ENCODE results near the gene ZNF785. TPM values are rescaled to one million over a fixed set of nuclear protein-coding genes. Genes with fewer than 3 reads are reported as not detected.
A peak's percentile ranks its signal among the peaks of the same experiment; 100 is the strongest.

ZNF785 gene
- total and polyA plus RNA-seq, 2 of the 13 experiments (the other 11 are each of a cell fraction or from before 2014, with no cell fraction given), result 0.01 TPM; not detected in 1

- TF ChIP-seq ZMAT5 (CRISPR knock-in tag; IDR thresholded peaks at IDR 0.05; ENCODE audit: borderline replicate concordance, low read depth), result no peak
- 0 out of 2 replicates have a peak, but pooled peaks have one; percentile 27 for TF ChIP-seq PATZ1 (CRISPR knock-in tag; IDR thresholded peaks at IDR 0.05)
- no peak for TF ChIP-seq FOXO1 (CRISPR knock-in tag; IDR thresholded peaks at IDR 0.05)
- peak; percentile 47 for TF ChIP-seq SKI (IDR thresholded peaks at IDR 0.05; ENCODE audit: partially characterized antibody)
- no peak for TF ChIP-seq ZNF484 (CRISPR knock-in tag; IDR thresholded peaks at IDR 0.05; ENCODE audit: borderline replicate concordance, low read depth)
- no peak for TF ChIP-seq MZF1 (CRISPR knock-in tag; IDR thresholded peaks at IDR 0.05; ENCODE audit: borderline replicate concordance)
- peak; percentile 98 for TF ChIP-seq BRD4 (CRISPR knock-in tag; IDR thresholded peaks at IDR 0.05)
- peak; percentile 94; the same call in 1 of the 2 replicates for TF ChIP-seq SMAD9 (CRISPR knock-in tag; IDR thresholded peaks at IDR 0.05)
- TF ChIP-seq ZNF10 (CRISPR knock-in tag; IDR thresholded peaks at IDR 0.05; ENCODE audit: borderline replicate concordance, low read depth), result no peak
- peak; percentile 92 for TF ChIP-seq ZNF792 (CRISPR knock-in tag; IDR thresholded peaks at IDR 0.05)
- peak in 1 of 2 experiments; percentile 69; a peak in 2 of 4 replicates for TF ChIP-seq ATF4 (CRISPR knock-in tag; IDR thresholded peaks at IDR 0.05)
- peak; percentile 48; the same call in 1 of the 2 replicates for TF ChIP-seq KLF12 (CRISPR knock-in tag; IDR thresholded peaks at IDR 0.05; ENCODE audit: borderline replicate concordance)
- no peak for TF ChIP-seq SMARCE1 (IDR thresholded peaks at IDR 0.05; ENCODE audit: borderline replicate concordance)
- TF ChIP-seq WIZ (CRISPR knock-in tag; IDR thresholded peaks at IDR 0.05), result peak; percentile 93
- TF ChIP-seq ZNF44 (CRISPR knock-in tag; IDR thresholded peaks at IDR 0.05), result peak; percentile 93
- peak; percentile 89 for TF ChIP-seq ZNF614 (CRISPR knock-in tag; IDR thresholded peaks at IDR 0.05; ENCODE audit: borderline replicate concordance)
- peak; percentile 97; the same call in 1 of the 2 replicates for TF ChIP-seq ZNF776 (CRISPR knock-in tag; IDR thresholded peaks at IDR 0.05)
- 0 out of 2 replicates have a peak, but pooled peaks have one; percentile 81 for TF ChIP-seq ZBTB4 (CRISPR knock-in tag; IDR thresholded peaks at IDR 0.05; ENCODE audit: borderline replicate concordance)
- peak; percentile 96 for TF ChIP-seq E2F5 (CRISPR knock-in tag; conservative IDR thresholded peaks at IDR 0.05)
- TF ChIP-seq ZNF17 (CRISPR knock-in tag; IDR thresholded peaks at IDR 0.05), result peak; percentile 97
- TF ChIP-seq ZBTB42 (CRISPR knock-in tag; IDR thresholded peaks at IDR 0.05), result 0 out of 2 replicates have a peak, but pooled peaks have one; percentile 60
These were observed 24.7 kb upstream of the ZNF785 start, which contains the start of gene ZNF689 (continued) for GRCh38 chr16:30609926-30610839.
